AG09319 (cell line): ENCODE results near the gene DMD.

Experiments used
- DNase-seq: peaks from one replicate; pipeline ENCODE4 v3.0.0-alpha.2; 2010; ENCODE audit warnings: low read depth; ENCODE audit errors: extremely low read depth
- TF ChIP-seq, protein P1 (sequence below): IDR thresholded peaks from 2 replicates; pipeline ENCODE4 v1.5.1; 2011; ENCODE audit warnings: low read depth, mild to moderate bottlenecking, inconsistent platforms, low read length, moderate library complexity

The DMD gene

GRCh38 chrX:33156152-33156726 is 55.1 kb downstream of the DMD start:
- no peak for DNase-seq

GRCh38 chrX:33149580-33149979 is 61.8 kb downstream of the DMD start:
- TF ChIP-seq, protein P1, sequence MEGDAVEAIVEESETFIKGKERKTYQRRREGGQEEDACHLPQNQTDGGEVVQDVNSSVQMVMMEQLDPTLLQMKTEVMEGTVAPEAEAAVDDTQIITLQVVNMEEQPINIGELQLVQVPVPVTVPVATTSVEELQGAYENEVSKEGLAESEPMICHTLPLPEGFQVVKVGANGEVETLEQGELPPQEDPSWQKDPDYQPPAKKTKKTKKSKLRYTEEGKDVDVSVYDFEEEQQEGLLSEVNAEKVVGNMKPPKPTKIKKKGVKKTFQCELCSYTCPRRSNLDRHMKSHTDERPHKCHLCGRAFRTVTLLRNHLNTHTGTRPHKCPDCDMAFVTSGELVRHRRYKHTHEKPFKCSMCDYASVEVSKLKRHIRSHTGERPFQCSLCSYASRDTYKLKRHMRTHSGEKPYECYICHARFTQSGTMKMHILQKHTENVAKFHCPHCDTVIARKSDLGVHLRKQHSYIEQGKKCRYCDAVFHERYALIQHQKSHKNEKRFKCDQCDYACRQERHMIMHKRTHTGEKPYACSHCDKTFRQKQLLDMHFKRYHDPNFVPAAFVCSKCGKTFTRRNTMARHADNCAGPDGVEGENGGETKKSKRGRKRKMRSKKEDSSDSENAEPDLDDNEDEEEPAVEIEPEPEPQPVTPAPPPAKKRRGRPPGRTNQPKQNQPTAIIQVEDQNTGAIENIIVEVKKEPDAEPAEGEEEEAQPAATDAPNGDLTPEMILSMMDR: no peak
- DNase-seq: no peak

More at GRCh38 chrX:33156152-33156726, 55.1 kb downstream of the DMD start:
- TF ChIP-seq, protein P1: no peak

GRCh38 chrX:33149085-33149484 is 62.3 kb downstream of the DMD start:
- no peak for DNase-seq
- TF ChIP-seq, protein P1: no peak

GRCh38 chrX:33142331-33142730 is 69.0 kb downstream of the DMD start:
- DNase-seq: no peak
- TF ChIP-seq, protein P1: no peak

DNA sequence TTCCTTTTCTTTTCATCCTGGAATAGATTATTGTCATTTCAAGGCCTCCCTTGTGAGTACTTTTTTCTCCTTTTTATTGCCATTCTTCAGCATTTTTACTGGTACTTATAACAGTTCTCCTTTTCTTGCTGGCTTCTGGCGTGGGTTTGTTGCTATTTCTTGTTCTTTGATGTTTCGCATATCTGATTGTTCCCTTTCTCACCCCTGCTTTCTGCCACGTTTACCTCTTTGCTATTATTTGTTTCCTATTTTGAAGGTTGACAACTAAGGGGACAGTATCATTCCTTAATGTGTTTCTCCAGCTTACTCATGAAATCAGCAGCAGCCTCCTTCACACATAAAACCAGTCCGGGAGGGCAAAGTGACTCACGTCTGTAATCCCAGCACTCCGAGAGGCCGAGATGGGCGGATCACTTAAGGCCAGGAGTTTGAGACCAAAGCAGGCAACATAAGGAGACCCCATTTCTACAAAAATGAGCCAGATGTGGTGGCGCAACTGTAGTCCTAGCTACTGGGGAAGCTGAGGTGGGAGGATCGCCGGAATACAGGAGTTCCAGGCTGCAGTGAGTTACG is 72.6 kb downstream of the DMD start:
- no peak for DNase-seq
- TF ChIP-seq, protein P1: no peak

GRCh38 chrX:33134164-33134563 is 77.2 kb downstream of the DMD start:
- TF ChIP-seq, protein P1: no peak

DNA sequence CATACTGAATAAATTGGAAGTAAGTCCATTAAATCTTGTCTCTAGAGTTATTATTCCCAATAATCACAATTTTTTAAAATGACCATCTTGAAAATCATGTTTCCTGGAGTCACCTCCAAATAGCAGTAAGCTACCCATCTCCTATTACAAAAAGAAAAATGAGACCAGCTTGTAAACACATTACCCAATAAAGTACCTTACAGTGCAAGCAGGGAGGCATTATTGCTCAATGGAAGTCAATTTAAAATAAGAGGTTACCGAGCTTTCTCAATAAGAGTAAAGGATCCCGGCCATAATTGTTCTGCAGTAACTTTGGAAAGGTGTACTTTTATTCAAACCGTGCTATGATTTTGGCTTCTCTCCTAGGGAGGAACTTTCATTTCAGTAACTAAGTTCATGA is 78.0 kb downstream of the DMD start:
- no peak for DNase-seq
- TF ChIP-seq, protein P1: no peak

More at GRCh38 chrX:33134164-33134563, 77.2 kb downstream of the DMD start:
- DNase-seq: no peak
